CD4-positive, alpha-beta T cell (primary cell): ENCODE results near the gene SCLY. TPM values are rescaled to one million over a fixed set of nuclear protein-coding genes. Genes with fewer than 3 reads are reported as not detected.
"Not testable (repeated sequence)": the region's sequence is repeated elsewhere in the genome, so short reads cannot be mapped to it uniquely, and the experiment has no call there.

Source experiments
- ATAC-seq: fragments of 200-7000 bp; cut with Tn5 transposase; one replicate; pipeline ENCODE4 v1.10.0; 2022; ENCODE audit warnings: mild to moderate bottlenecking; ENCODE audit not compliant: poor library complexity
- CTCF ChIA-PET: fragments of 350-600 bp; sonication (Branson Sonifier 250); formaldehyde crosslinking; loops from one replicate; lab custom pipeline; 2021; ENCODE audit warnings: antibody characterized with exemption, inconsistent platforms; lab: Charles Lee
- POLR2A ChIA-PET: fragments of 350-600 bp; sonication (Branson Sonifier 250); formaldehyde crosslinking; loops from one replicate; lab custom pipeline; 2021; ENCODE audit warnings: antibody characterized with exemption, inconsistent platforms; lab: Charles Lee
- DNase-seq, 14 experiments: peaks; one replicate each; pipeline ENCODE4 v3.0.0-alpha.2; 2013 to 2020; ENCODE audit warnings: mixed read lengths in 2 of 14
- H3K27ac ChIP-seq, 2 donors: one replicate each; pipeline versions ENCODE4 v1.5.1 to v1.7.0; 2013; ENCODE audit warnings: low read length in 2 of 2, low read depth in 1 of 2, mild to moderate bottlenecking in 1 of 2
- H3K27me3 ChIP-seq, 2 experiments: 1 replicate in 1 of 2; 2 replicates in 1 of 2; pipeline versions ENCODE4 v1.6.1 to v1.7.0; 2013; ENCODE audit warnings: low read length in 2 of 2, control low read depth in 1 of 2, mild to moderate bottlenecking in 1 of 2, moderate library complexity in 1 of 2; ENCODE audit not compliant: insufficient read depth in 2 of 2, control insufficient read depth in 1 of 2
- H3K36me3 ChIP-seq: one replicate; pipeline ENCODE4 v1.6.1; 2013; ENCODE audit warnings: low read length, control low read depth; ENCODE audit not compliant: insufficient read depth
- H3K4me1 ChIP-seq: one replicate; pipeline ENCODE4 v1.6.1; 2013; ENCODE audit warnings: low read length, control low read depth; ENCODE audit not compliant: insufficient read depth
- H3K4me3 ChIP-seq: one replicate; pipeline ENCODE4 v1.5.1; 2013; ENCODE audit warnings: mild to moderate bottlenecking, low read length, moderate library complexity
- H3K9me3 ChIP-seq, 2 experiments: 1 replicate in 1 of 2; 2 replicates in 1 of 2; pipeline versions ENCODE4 v1.6.1 to v1.7.0; 2013; ENCODE audit warnings: low read length in 2 of 2, mild to moderate bottlenecking in 2 of 2, control low read depth in 1 of 2, moderate library complexity in 1 of 2; ENCODE audit not compliant: control insufficient read depth in 1 of 2, insufficient read depth in 1 of 2
- H3K27ac Mint-ChIP-seq: one replicate; pipeline ENCODE4 v1.8.0; 2020; ENCODE audit warnings: mixed read lengths
- H3K27me3 Mint-ChIP-seq: one replicate; pipeline ENCODE4 v1.8.0; 2021; ENCODE audit warnings: mixed read lengths
- H3K36me3 Mint-ChIP-seq: one replicate; pipeline ENCODE4 v1.8.0; 2021; ENCODE audit warnings: low read depth, mixed read lengths
- H3K4me1 Mint-ChIP-seq: one replicate; pipeline ENCODE4 v1.8.0; 2021; ENCODE audit warnings: low read depth, mixed read lengths
- H3K4me3 Mint-ChIP-seq: one replicate; pipeline ENCODE4 v1.8.0; 2020; ENCODE audit warnings: mild to moderate bottlenecking, mixed read lengths
- H3K9me3 Mint-ChIP-seq: one replicate; pipeline ENCODE4 v1.8.0; 2020; ENCODE audit warnings: mixed read lengths
- intact Hi-C, 2 experiments: fragments of 100-400 bp; cut with DNase I in 1 of 2; cut with micrococcal nuclease in 1 of 2; formaldehyde crosslinking; loops; one replicate each; pipeline versions ENCODE4 v1.15.1 to v1.9.0; 2023 to 2025; cut with DNase I, micrococcal nuclease
- total RNA-seq, 174 experiments: library from RNA in 2 of 174; stranded (reverse) in 2 of 174; gene quantifications; one replicate each; pipeline ENCODE4 v1.2.3 and lab custom pipeline; 2021 to 2026
- TF ChIP-seq, protein P1 (sequence below): fragments of 200-600 bp; IDR thresholded peaks from one replicate; pipeline ENCODE4 v1.8.0; 2022; ENCODE audit warnings: antibody characterized with exemption, mild to moderate bottlenecking

SCLY gene
- total RNA-seq, 2 experiments from 2014 or later: 8.9 to 9.6 TPM

DNA sequence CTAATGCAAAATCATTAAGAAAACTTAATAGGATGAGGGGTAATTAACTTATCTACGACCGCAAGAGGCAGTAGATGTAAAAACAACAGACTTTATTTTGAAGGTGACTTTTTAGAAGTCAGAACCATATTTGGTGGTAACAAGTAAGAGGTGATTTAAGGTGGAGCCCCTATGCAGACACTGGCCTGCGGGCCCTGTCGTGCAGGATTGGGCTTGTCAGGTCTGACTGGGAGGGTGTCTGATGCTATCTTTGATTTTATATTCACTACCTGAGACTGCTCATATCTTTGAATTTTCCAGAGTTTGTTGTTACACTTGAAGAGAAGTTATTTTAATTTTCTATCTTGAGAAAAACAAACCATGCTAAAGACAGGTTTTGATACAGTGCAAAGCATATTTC, 29.1 kb upstream of the SCLY start:
- no peaks in the 10 kb centered on the region for H3K27me3 ChIP-seq
- ATAC-seq (no peak), DNase-seq (no peak)
- Mint-ChIP-seq H3K4me1 (no peaks in the 10 kb centered on the region), H3K9me3 (no peaks in the 10 kb centered on the region), H3K27me3 (no peaks in the 10 kb centered on the region), H3K4me3 (no peak overlapping the region), H3K36me3 (peaks cover 78% of the 10 kb centered on the region), H3K27ac (no peak overlapping the region)
- no peaks in the 10 kb centered on the region for H3K4me1 ChIP-seq
- POLR2A ChIA-PET: no interaction called here
- no peak overlapping the region for H3K27ac ChIP-seq
- intact Hi-C loops: no loop called here
- TF ChIP-seq, protein P1, sequence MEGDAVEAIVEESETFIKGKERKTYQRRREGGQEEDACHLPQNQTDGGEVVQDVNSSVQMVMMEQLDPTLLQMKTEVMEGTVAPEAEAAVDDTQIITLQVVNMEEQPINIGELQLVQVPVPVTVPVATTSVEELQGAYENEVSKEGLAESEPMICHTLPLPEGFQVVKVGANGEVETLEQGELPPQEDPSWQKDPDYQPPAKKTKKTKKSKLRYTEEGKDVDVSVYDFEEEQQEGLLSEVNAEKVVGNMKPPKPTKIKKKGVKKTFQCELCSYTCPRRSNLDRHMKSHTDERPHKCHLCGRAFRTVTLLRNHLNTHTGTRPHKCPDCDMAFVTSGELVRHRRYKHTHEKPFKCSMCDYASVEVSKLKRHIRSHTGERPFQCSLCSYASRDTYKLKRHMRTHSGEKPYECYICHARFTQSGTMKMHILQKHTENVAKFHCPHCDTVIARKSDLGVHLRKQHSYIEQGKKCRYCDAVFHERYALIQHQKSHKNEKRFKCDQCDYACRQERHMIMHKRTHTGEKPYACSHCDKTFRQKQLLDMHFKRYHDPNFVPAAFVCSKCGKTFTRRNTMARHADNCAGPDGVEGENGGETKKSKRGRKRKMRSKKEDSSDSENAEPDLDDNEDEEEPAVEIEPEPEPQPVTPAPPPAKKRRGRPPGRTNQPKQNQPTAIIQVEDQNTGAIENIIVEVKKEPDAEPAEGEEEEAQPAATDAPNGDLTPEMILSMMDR: no peak
- peaks cover 68% of the 10 kb centered on the region for H3K36me3 ChIP-seq
- CTCF ChIA-PET: no interaction called here
- H3K4me3 ChIP-seq: no peak overlapping the region
- no peaks in the 10 kb centered on the region for H3K9me3 ChIP-seq

DNA sequence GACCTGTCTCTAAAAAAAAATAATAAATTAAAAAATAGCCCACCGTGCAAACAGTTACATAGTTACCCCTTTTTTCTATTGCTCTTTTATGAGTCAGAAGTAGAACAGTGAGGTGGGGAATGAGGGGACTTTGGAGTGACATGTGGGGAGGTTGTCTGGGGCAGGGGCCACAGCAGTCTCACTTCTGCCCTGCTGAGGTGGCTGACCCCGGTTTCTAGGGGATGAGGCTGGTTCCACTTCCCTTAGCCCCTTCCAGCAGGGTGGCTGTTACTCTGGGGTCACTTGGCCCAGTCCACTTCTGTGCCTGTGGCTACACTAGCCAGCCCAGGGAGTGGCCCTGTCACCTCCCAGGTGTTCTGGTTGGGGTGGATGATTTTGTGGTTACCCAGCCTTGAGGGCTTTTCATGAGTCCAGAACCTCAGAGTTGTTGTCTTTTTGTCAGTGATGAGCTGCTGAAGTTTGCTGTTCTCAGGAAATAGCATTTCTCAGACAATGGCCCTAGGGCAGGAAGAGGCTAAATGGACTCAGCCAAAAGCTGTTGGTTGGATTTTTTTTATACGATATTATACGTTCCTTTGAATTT, 28.0 kb upstream of the SCLY start:
- DNase-seq (no peak), ATAC-seq (no peak)
- H3K4me3 Mint-ChIP-seq: no peak overlapping the region
- TF ChIP-seq, protein P1: no peak
- peaks cover 69% of the 10 kb centered on the region for H3K36me3 ChIP-seq
- H3K27me3 ChIP-seq: no peaks in the 10 kb centered on the region
- POLR2A ChIA-PET: no interaction called here
- no peak overlapping the region for H3K27ac ChIP-seq
- intact Hi-C loops: no loop called here
- H3K27me3 Mint-ChIP-seq: no peaks in the 10 kb centered on the region
- no peak overlapping the region for H3K4me3 ChIP-seq
- H3K9me3 ChIP-seq: no peaks in the 10 kb centered on the region
- H3K4me1 Mint-ChIP-seq: no peaks in the 10 kb centered on the region
- CTCF ChIA-PET: no interaction called here
- peaks cover 82% of the 10 kb centered on the region for H3K36me3 Mint-ChIP-seq
- H3K27ac Mint-ChIP-seq: no peak overlapping the region
- H3K4me1 ChIP-seq: no peaks in the 10 kb centered on the region
- H3K9me3 Mint-ChIP-seq: no peaks in the 10 kb centered on the region

DNA sequence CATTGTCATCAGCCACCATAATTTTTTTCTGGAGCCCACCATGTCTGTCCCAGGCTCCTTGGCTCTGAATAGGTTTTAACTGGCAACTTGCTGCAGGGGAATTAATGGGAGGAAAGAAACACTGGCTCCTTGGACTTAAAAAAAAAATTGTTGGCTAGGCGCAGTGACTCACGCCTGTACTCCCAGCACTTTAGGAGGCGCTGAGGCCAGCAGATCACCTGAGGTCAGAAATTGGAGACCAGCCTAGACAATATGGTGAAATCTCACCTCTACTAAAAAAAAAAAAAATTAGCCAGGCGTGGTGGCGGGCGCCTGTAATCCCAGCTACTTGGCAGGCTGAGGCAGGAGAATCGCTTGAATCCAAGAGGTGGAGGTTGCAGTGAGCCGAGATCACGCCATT, 26.8 kb upstream of the SCLY start:
- H3K4me1 ChIP-seq, H3K27me3 Mint-ChIP-seq, H3K9me3 ChIP-seq, ATAC-seq, H3K4me3 ChIP-seq, H3K4me3 Mint-ChIP-seq, H3K27me3 ChIP-seq, H3K4me1 Mint-ChIP-seq, H3K27ac ChIP-seq, intact Hi-C loops, CTCF ChIA-PET, H3K9me3 Mint-ChIP-seq, POLR2A ChIA-PET, H3K27ac Mint-ChIP-seq, DNase-seq: not testable (repeated sequence)
- H3K36me3 Mint-ChIP-seq: peaks cover 80% of the 10 kb centered on the region
- peaks cover 80% of the 10 kb centered on the region for H3K36me3 ChIP-seq

DNA sequence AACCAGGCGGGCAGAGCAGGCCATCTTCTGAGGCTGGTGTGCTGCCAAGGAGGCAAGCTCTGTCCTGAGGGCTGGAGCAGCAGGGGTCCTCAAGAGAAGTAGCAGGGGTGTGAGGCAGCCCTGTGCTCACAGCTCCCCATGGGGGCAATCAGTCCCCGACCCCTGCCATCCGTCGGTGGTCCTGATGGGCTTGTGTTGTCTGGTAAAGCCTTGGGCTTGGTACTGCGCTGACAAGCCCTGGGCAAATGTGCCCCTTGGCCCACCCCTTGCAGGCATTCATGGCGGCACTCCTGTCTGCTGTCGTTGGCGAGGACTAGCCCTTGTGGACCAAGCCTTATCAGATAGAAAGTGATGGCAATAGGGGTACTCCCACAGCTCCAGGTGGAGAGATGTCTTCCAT, 22.6 kb upstream of the SCLY start:
- Mint-ChIP-seq H3K9me3 (no peaks in the 10 kb centered on the region), H3K27ac (no peak overlapping the region), H3K4me1 (no peaks in the 10 kb centered on the region), H3K36me3 (peaks cover 90% of the 10 kb centered on the region), H3K4me3 (no peak overlapping the region), H3K27me3 (no peaks in the 10 kb centered on the region)
- Histone ChIP-seq H3K9me3 (no peaks in the 10 kb centered on the region), H3K4me1 (peaks cover 2% of the 10 kb centered on the region), H3K27me3 (no peaks in the 10 kb centered on the region), H3K36me3 (peaks cover 85% of the 10 kb centered on the region), H3K4me3 (no peak overlapping the region), H3K27ac (no peak overlapping the region)
- ChIA-PET POLR2A (no interaction called here), CTCF (no interaction called here)
- no peak for ATAC-seq
- DNase-seq: no peak
- intact Hi-C loops: no loop called here
- TF ChIP-seq, protein P1: no peak
